ENCODE data around the gene REELD1.
A peak's percentile ranks its signal among the peaks of the same experiment; 100 is the strongest.

The REELD1 gene

GRCh38 chr4:146224326-146224966, 10.1 kb downstream of the REELD1 start:
- no peak for DNase-seq (ENCODE audit: low read depth in 2 of 2)

GRCh38 chr4:146229406-146229805, 15.1 kb downstream of the REELD1 start:
- DNase-seq (ENCODE audit: low read depth in 2 of 2): no peak

GRCh38 chr4:146232131-146232722, 17.9 kb downstream of the REELD1 start:
- no peak for DNase-seq (ENCODE audit: low read depth in 2 of 2)

GRCh38 chr4:146235654-146236177, 21.4 kb downstream of the REELD1 start:
- DNase-seq (ENCODE audit: low read depth in 2 of 2): no peak

- DNase-seq (ENCODE audit: low read depth in 2 of 2): no peak
Measured at GRCh38 chr4:146236216-146236615, 21.9 kb downstream of the REELD1 start.

GRCh38 chr4:146237092-146237491, 22.8 kb downstream of the REELD1 start:
- no peak for DNase-seq (ENCODE audit: low read depth in 2 of 2)

GRCh38 chr4:146238107-146238506, 23.8 kb downstream of the REELD1 start:
- DNase-seq (ENCODE audit: low read depth in 2 of 2): no peak

- DNase-seq (ENCODE audit: low read depth in 2 of 2): peak; percentile 79
Measured at GRCh38 chr4:146243141-146243882, 29.0 kb downstream of the REELD1 start.

GRCh38 chr4:146243883-146244277, 29.5 kb downstream of the REELD1 start:
- DNase-seq (ENCODE audit: low read depth in 2 of 2): no peak

GRCh38 chr4:146244496-146244895, 30.2 kb downstream of the REELD1 start:
- no peak for DNase-seq (ENCODE audit: low read depth in 2 of 2)

GRCh38 chr4:146245246-146245645, 30.9 kb downstream of the REELD1 start:
- DNase-seq (ENCODE audit: low read depth in 2 of 2): no peak

GRCh38 chr4:146245850-146246249, 31.5 kb downstream of the REELD1 start:
- no peak for DNase-seq (ENCODE audit: low read depth in 2 of 2)

GRCh38 chr4:146246381-146246780, 32.0 kb downstream of the REELD1 start:
- DNase-seq (ENCODE audit: low read depth in 2 of 2): no peak

GRCh38 chr4:146247356-146247755, 33.0 kb downstream of the REELD1 start:
- DNase-seq (ENCODE audit: low read depth in 2 of 2): no peak

- no peak for DNase-seq (ENCODE audit: low read depth in 2 of 2)
Measured at GRCh38 chr4:146252969-146253611, 38.8 kb downstream of the REELD1 start.

GRCh38 chr4:146255463-146255862, 41.1 kb downstream of the REELD1 start:
- DNase-seq (ENCODE audit: low read depth in 2 of 2): no peak

- no peak for DNase-seq (ENCODE audit: low read depth in 2 of 2)
Measured at GRCh38 chr4:146255874-146256273, 41.5 kb downstream of the REELD1 start.

- no peak for DNase-seq (ENCODE audit: low read depth in 2 of 2)
Measured at GRCh38 chr4:146256328-146256727, 42.0 kb downstream of the REELD1 start.

GRCh38 chr4:146257511-146257910, 43.2 kb downstream of the REELD1 start:
- DNase-seq (ENCODE audit: low read depth in 2 of 2): no peak

GRCh38 chr4:146260521-146260920, 46.2 kb downstream of the REELD1 start:
- DNase-seq (ENCODE audit: low read depth in 2 of 2): no peak

GRCh38 chr4:146261041-146261440, 46.7 kb downstream of the REELD1 start:
- DNase-seq (ENCODE audit: low read depth in 2 of 2): no peak

GRCh38 chr4:146263793-146264192, 49.5 kb downstream of the REELD1 start:
- no peak for DNase-seq (ENCODE audit: low read depth in 2 of 2)

Data from stimulated activated CD8-positive, alpha-beta memory T cell treated with anti-CD3 and anti-CD28 coated beads, Interleukin-15, amount 100 ng/mL, for 48 hours (primary cell).